Measurements from ENCODE around the gene ING4. TPM values are rescaled to one million over a fixed set of nuclear protein-coding genes. Genes with fewer than 3 reads are reported as not detected.

Gene ING4
- total RNA-seq, 1 donor from 2014 or later = 67.6 TPM

GRCh38 chr12:6688543-6688998, 25.7 kb upstream of the ING4 start:
- DNase-seq (ENCODE audit: low read depth) = no peak

GRCh38 chr12:6685814-6686213, 22.9 kb upstream of the ING4 start:
- DNase-seq (ENCODE audit: low read depth) = no peak

- peak; percentile 19 for DNase-seq (ENCODE audit: low read depth)
These were observed 21.7 kb upstream of the ING4 start for GRCh38 chr12:6684609-6685008.

GRCh38 chr12:6676962-6677361, 14.0 kb upstream of the ING4 start:
- no peak for DNase-seq (ENCODE audit: low read depth)

- no peak for DNase-seq (ENCODE audit: low read depth)
These were observed 9.2 kb upstream of the ING4 start for GRCh38 chr12:6672143-6672542.

- DNase-seq (ENCODE audit: low read depth) = no peak
These were observed 4.8 kb upstream of the ING4 start for GRCh38 chr12:6667559-6668210.

- no peak for DNase-seq (ENCODE audit: low read depth)
These were observed 3.3 kb upstream of the ING4 start for GRCh38 chr12:6666211-6666610.

- no peak for DNase-seq (ENCODE audit: low read depth)
These were observed 2.0 kb upstream of the ING4 start for GRCh38 chr12:6664902-6665301.

- no peak for DNase-seq (ENCODE audit: low read depth)
These were observed 365 bp downstream of the ING4 start for GRCh38 chr12:6662602-6662905.

- DNase-seq (ENCODE audit: low read depth) = no peak
These were observed 8.9 kb downstream of the ING4 start for GRCh38 chr12:6653987-6654386.

- DNase-seq (ENCODE audit: low read depth) = no peak
These were observed 9.6 kb downstream of the ING4 start for GRCh38 chr12:6653342-6653741.

- no peak for DNase-seq (ENCODE audit: low read depth)
These were observed 10.5 kb downstream of the ING4 start for GRCh38 chr12:6652391-6652790.

- no peak for DNase-seq (ENCODE audit: low read depth)
These were observed 12.1 kb downstream of the ING4 start for GRCh38 chr12:6650832-6651231.

GRCh38 chr12:6647083-6647604, 15.8 kb downstream of the ING4 start, which contains the start of gene ACRBP:
TSS of gene ACRBP (minus strand) at chr12:6647432. CDS start at chr12:6647366, 66 bp downstream.
- peak; percentile 42 for DNase-seq (ENCODE audit: low read depth)

- DNase-seq (ENCODE audit: low read depth) = no peak
These were observed 16.4 kb downstream of the ING4 start for GRCh38 chr12:6646276-6647082.

- no peak for DNase-seq (ENCODE audit: low read depth)
These were observed 18.0 kb downstream of the ING4 start for GRCh38 chr12:6644903-6645302.

GRCh38 chr12:6644257-6644596, 18.7 kb downstream of the ING4 start:
- DNase-seq (ENCODE audit: low read depth) = no peak

- no peak for DNase-seq (ENCODE audit: low read depth)
These were observed 19.2 kb downstream of the ING4 start for GRCh38 chr12:6643569-6644256.

GRCh38 chr12:6641131-6641530, 21.8 kb downstream of the ING4 start:
- no peak for DNase-seq (ENCODE audit: low read depth)

- no peak for DNase-seq (ENCODE audit: low read depth)
These were observed 22.4 kb downstream of the ING4 start for GRCh38 chr12:6640497-6640896.

- DNase-seq (ENCODE audit: low read depth) = no peak
These were observed 23.6 kb downstream of the ING4 start for GRCh38 chr12:6639151-6639801.

- no peak for DNase-seq (ENCODE audit: low read depth)
These were observed 24.6 kb downstream of the ING4 start for GRCh38 chr12:6638305-6638704.

All from renal cortical epithelial cell (primary cell).